Gastroesophageal sphincter (tissue), 3 donors: Measurements from ENCODE around the gene MCTP1.

Source experiments
- CTCF ChIP-seq, 4 experiments: fragments of 200-600 bp in 2 of 4; fragments of 450-650 bp in 2 of 4; sonication (generic) in 1 of 4; IDR thresholded peaks; one replicate each; pipeline ENCODE4 v1.5.1; 2017 to 2019; ENCODE audit warnings: antibody characterized with exemption in 4 of 4, mild to moderate bottlenecking in 2 of 4, moderate library complexity in 2 of 4
- EP300 ChIP-seq: sonication (generic); formaldehyde crosslinking; IDR thresholded peaks from one replicate; pipeline ENCODE4 v1.6.1; 2017; ENCODE audit warnings: antibody characterized with exemption, mild to moderate bottlenecking
- POLR2A ChIP-seq, 2 donors: fragments of 450-650 bp; IDR thresholded peaks; one replicate each; pipeline ENCODE4 v1.6.1; 2017; ENCODE audit warnings: antibody characterized with exemption in 2 of 2, mild to moderate bottlenecking in 2 of 2, moderate library complexity in 1 of 2
- POLR2AphosphoS5 ChIP-seq: sonication (generic); formaldehyde crosslinking; IDR thresholded peaks from one replicate; pipeline ENCODE4 v1.6.1; 2017; ENCODE audit warnings: antibody characterized with exemption

- no peak for TF ChIP-seq CTCF (IDR thresholded peaks at IDR 0.05)
- no peak for TF ChIP-seq POLR2A (IDR thresholded peaks at IDR 0.05)
- TF ChIP-seq POLR2AphosphoS5: no peak
- no peak for TF ChIP-seq EP300
These were observed 343.7 kb downstream of the MCTP1 start for GRCh38 chr5:94941122-94941755.
